ENCODE data around the gene OPCML. TPM values are rescaled to one million over a fixed set of nuclear protein-coding genes. Genes with fewer than 3 reads are reported as not detected.

OPCML gene
- total RNA-seq, 1 experiment from 2014 or later = not detected

DNA sequence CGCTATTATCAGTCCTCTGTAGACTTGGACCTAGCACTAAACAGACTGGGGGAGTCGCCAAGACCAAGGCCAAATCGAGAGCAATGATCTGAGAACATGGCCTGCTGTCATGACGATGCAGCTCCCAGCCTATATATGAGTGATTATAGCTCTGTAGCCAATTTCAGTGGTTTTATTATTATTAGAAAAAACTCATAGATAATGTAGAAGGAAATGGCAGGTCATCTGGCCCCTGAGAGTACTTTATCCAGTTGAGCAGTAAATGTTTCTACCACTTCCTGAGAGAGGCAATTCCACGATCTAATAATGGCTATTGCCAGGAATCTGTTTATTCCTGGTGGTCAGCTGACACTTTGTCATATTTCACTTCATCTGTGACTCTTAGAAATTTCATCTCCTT is 666.7 kb downstream of the OPCML start:
- Histone ChIP-seq H3K79me2 (ENCODE audit: low read depth) (no peaks in the 10 kb centered on the region), H3K27ac (no peak overlapping the region), H3K9me3 (ENCODE audit: insufficient read depth, low read depth) (no peaks in the 10 kb centered on the region), H3K36me3 (ENCODE audit: low read depth) (no peaks in the 10 kb centered on the region), H2AFZ (no peak overlapping the region), H3K4me1 (replicated peaks; ENCODE audit: insufficient read depth) (no peaks in the 10 kb centered on the region), H4K20me1 (ENCODE audit: insufficient read depth) (no peaks in the 10 kb centered on the region), H3K9me2 (ENCODE audit: insufficient read depth) (no peaks in the 10 kb centered on the region), H3F3A (ENCODE audit: insufficient read depth, low read depth) (no peaks in the 10 kb centered on the region), H3K4me3 (no peak overlapping the region), H3K27me3 (ENCODE audit: insufficient read depth, low read depth) (peaks cover 11% of the 10 kb centered on the region; the same call in 1 of the 2 replicates), H3K4me2 (no peak overlapping the region)
- TF ChIP-seq EZH2 (IDR thresholded peaks at IDR 0.05; ENCODE audit: low read depth) = no peak
- ChIA-PET CTCF (no interaction called here), POLR2A (ENCODE audit: unreplicated experiment) (no interaction called here)
- no peak for DNase-seq
- intact Hi-C loops (cut with micrococcal nuclease; ENCODE audit: unreplicated experiment) = no loop called here
- no TSS peak for BruUV-seq (replicated peaks)

DNA sequence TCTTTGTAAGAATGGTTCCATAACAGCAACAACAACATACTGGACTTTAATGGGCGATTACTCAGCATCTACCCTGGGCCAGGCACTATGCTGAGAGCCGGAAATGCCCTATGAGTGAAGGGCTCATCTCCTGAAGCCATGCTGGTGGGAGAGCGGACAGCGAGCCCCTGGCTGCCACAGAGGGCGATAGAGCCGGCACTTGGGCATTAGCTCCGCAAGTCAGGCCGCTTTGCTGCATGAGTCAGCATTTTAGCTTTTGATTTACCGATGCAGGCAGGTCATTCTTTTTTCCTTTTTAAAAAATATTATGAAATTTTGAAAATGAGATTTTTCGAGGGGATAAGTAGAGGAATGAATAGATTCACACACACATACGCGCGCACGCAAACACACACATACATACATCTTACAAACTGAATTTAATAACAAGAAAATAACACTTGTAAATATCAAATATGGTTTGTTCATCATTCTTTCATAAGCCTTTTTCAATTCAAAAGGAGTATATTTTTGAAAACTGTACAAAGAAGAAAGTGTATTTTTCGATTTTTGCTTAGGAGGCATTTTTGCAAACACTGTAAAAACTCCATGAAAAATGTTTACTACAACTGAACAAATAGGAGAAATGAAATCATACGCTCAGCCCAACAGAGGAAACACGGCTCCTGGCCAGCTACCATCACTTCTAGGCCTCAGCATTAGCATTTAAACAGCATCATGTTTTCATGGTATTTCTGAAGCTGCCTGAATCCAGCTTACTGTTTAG is 667.3 kb downstream of the OPCML start:
- H4K20me1 ChIP-seq (ENCODE audit: insufficient read depth) = no peaks in the 10 kb centered on the region
- H3K36me3 ChIP-seq (ENCODE audit: low read depth) = no peaks in the 10 kb centered on the region
- no peak for DNase-seq
- ChIA-PET POLR2A (ENCODE audit: unreplicated experiment) (no interaction called here), CTCF (no interaction called here)
- H3K79me2 ChIP-seq (ENCODE audit: low read depth) = no peaks in the 10 kb centered on the region
- no peaks in the 10 kb centered on the region for H3F3A ChIP-seq (ENCODE audit: insufficient read depth, low read depth)
- no peak overlapping the region for H3K4me2 ChIP-seq
- no peaks in the 10 kb centered on the region for H3K9me2 ChIP-seq (ENCODE audit: insufficient read depth)
- H3K9me3 ChIP-seq (ENCODE audit: insufficient read depth, low read depth) = no peaks in the 10 kb centered on the region
- no peaks in the 10 kb centered on the region for H3K4me1 ChIP-seq (replicated peaks; ENCODE audit: insufficient read depth)
- TF ChIP-seq EZH2 (IDR thresholded peaks at IDR 0.05; ENCODE audit: low read depth) = no peak
- TF ChIP-seq, protein P1, sequence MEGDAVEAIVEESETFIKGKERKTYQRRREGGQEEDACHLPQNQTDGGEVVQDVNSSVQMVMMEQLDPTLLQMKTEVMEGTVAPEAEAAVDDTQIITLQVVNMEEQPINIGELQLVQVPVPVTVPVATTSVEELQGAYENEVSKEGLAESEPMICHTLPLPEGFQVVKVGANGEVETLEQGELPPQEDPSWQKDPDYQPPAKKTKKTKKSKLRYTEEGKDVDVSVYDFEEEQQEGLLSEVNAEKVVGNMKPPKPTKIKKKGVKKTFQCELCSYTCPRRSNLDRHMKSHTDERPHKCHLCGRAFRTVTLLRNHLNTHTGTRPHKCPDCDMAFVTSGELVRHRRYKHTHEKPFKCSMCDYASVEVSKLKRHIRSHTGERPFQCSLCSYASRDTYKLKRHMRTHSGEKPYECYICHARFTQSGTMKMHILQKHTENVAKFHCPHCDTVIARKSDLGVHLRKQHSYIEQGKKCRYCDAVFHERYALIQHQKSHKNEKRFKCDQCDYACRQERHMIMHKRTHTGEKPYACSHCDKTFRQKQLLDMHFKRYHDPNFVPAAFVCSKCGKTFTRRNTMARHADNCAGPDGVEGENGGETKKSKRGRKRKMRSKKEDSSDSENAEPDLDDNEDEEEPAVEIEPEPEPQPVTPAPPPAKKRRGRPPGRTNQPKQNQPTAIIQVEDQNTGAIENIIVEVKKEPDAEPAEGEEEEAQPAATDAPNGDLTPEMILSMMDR (conservative IDR thresholded peaks at IDR 0.05) = no peak
- intact Hi-C loops (cut with micrococcal nuclease; ENCODE audit: unreplicated experiment) = no loop called here
- no peak overlapping the region for H2AFZ ChIP-seq
- peaks cover 17% of the 10 kb centered on the region for H3K27me3 ChIP-seq (ENCODE audit: insufficient read depth, low read depth)
- BruUV-seq (replicated peaks) = no TSS peak
- H3K27ac ChIP-seq = no peak overlapping the region
- H3K4me3 ChIP-seq = no peak overlapping the region

DNA sequence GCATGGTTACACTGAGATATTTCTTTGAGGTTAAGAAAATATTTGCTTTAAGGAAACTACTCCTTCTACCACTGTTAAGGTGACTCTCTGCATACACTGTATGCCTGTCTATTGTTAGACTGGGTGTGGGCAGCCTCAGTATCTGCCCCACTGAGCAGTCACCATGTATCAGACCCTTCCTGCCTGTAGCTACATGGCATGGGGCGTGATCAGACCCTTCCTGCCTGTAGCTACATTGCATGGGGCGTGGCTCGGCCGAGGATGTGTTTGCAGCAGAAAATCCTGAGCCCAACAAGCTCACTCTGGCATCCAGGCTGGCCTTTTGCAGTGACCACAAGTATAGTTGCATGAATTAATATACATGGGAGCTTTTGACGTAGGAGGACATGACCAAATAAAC is 669.4 kb downstream of the OPCML start:
- no peak overlapping the region for H3K27ac ChIP-seq

More for the DNA sequence above, 669.4 kb downstream of the OPCML start:
- H4K20me1 ChIP-seq (ENCODE audit: insufficient read depth) = no peaks in the 10 kb centered on the region
- H3F3A ChIP-seq (ENCODE audit: insufficient read depth, low read depth) = no peaks in the 10 kb centered on the region
- no peaks in the 10 kb centered on the region for H3K9me2 ChIP-seq (ENCODE audit: insufficient read depth)
- ChIA-PET POLR2A (ENCODE audit: unreplicated experiment) (no interaction called here), CTCF (no interaction called here)
- H3K4me2 ChIP-seq = no peak overlapping the region
- H3K4me3 ChIP-seq = no peak overlapping the region
- intact Hi-C loops (cut with micrococcal nuclease; ENCODE audit: unreplicated experiment) = no loop called here
- no peaks in the 10 kb centered on the region for H3K4me1 ChIP-seq (replicated peaks; ENCODE audit: insufficient read depth)
- H2AFZ ChIP-seq = no peak overlapping the region
- H3K79me2 ChIP-seq (ENCODE audit: low read depth) = no peaks in the 10 kb centered on the region
- no TSS peak for BruUV-seq (replicated peaks)
- no peak for TF ChIP-seq EZH2 (IDR thresholded peaks at IDR 0.05; ENCODE audit: low read depth)
- TF ChIP-seq, protein P1 (conservative IDR thresholded peaks at IDR 0.05) = no peak
- H3K36me3 ChIP-seq (ENCODE audit: low read depth) = no peaks in the 10 kb centered on the region
- H3K27me3 ChIP-seq (ENCODE audit: insufficient read depth, low read depth) = peaks cover 36% of the 10 kb centered on the region
- no peak for DNase-seq
- H3K9me3 ChIP-seq (ENCODE audit: insufficient read depth, low read depth) = no peaks in the 10 kb centered on the region

Data from PC-9 (cell line).